GM19328 (cell line): ENCODE measurements around the gene HSPA5.
"Not testable (repeated sequence)": the region's sequence is repeated elsewhere in the genome, so short reads cannot be mapped to it uniquely, and the experiment has no call there.

Source experiments
- ATAC-seq: cut with Tn5 transposase; IDR thresholded peaks from one replicate; pipeline ENCODE4 v1.9.1; 2021; ENCODE audit warnings: mild to moderate bottlenecking, moderate library complexity; ENCODE audit not compliant: unreplicated experiment

Gene HSPA5

GRCh38 chr9:125243792-125244260, 2.7 kb upstream of the HSPA5 start:
- no peak for ATAC-seq

DNA sequence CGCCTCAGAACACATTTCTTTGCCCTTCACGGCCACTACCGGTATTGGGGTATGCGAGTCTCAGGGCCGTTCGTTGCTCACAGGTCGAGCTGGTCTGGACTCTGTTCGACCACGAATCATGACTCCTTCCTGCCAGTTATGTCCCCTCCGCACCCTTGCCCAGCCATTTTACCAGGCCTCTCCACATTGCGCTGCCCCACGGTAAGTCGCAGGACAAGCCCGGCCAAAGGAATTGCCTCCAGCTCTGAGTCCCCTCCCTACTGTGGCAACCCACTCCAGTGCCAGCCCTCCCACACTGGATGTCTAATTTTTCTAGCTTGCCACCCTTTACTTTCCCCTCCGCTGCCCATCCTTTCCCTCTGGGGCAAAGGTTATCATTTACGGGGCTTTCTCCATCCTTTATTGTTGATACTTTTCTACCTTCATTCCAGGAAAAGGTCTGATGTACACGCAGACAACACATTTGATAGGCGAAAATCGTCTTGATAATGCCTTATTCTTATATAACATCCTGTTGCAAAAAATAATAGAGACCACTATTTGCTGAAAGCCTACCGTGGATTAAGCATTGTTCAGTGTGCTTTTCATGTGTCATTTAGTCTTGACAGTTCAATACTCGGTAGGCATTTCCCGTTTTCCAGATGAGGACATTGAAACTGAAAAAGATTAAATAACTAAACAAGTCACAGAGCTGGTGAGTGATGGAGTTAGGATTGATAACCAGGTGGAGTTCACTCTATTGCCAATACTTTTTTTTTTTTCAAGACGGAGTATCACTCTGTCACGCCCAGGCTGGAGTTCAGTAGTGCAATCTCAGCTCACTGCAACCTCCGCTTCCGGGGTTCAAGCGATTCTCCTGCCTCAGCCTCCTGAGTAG, 958 bp upstream of the HSPA5 start:
- ATAC-seq, result peak; percentile 6

DNA sequence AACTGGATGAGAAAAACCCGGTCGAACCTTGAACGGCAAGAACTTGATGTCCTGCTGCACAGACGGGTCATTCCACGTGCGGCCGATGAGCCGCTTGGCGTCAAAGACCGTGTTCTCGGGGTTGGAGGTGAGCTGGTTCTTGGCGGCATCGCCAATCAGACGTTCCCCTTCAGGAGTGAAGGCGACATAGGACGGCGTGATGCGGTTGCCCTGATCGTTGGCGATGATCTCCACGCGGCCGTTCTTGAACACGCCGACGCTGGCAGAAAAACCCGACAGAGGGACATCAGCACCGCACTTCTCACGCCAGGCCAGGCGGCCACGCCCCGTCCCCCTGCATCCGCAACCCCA, 519 bp downstream of the HSPA5 start:
- ATAC-seq, result no peak

DNA sequence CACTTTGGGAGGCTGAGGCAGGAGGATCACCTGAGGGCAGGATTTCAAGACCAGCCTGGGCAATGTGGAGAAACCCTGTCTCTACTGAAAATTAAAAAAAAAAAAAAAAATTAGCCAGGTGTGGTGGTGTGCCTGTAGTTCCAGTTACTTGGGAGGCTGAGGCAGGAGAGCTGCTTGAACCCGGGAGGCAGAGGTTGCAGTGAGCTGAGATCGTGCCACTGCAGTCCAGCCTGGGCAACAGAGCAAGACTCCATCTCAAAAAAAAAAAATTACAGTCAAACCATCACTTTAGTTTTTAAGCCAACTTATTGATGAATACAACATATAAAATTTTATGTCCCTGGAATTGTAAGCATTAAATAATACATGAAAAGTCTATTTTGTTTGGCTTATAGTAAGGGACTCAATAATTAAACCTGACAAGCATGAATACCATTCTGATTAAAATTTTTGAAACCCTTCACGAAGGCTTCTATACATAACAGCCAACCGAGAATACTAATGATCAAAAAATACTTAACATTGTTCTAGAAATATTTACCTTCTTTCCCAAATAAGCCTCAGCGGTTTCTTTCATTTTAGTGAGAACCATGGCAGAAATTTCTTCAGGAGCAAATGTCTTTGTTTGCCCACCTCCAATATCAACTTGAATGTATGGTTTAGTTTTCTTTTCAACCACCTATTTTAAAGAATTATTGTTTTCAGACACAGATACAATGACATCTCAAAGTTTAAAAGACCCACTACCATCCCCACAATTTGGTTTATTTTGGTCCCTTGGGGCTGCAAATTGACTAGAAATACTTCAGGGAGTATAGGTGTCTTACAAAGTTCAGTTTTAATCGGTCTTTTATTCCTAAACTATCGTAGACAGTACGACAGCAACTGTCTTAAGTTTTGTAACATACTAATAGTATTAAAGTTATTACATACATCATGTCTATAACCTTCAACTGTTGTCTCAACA, 1.2 kb downstream of the HSPA5 start:
- ATAC-seq, result no peak

DNA sequence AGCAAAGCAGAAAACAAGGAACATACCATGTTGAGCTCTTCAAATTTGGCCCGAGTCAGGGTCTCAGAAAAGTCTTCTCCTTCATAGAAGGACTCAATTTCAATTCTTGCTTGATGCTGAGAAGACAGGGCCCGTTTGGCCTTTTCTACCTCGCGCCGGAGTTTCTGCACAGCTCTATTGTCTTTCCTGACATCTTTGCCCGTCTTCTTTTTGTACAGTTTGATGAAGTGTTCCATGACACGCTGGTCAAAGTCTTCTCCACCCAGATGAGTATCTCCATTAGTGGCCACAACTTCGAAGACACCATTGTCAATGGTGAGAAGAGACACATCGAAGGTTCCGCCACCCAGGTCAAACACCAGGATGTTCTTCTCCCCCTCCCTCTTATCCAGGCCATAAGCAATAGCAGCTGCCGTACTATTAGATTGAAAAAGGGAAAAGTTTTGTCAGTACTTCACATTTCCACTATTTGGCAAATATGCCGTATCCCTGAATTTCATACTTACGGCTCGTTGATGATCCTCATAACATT, 2.2 kb downstream of the HSPA5 start:
- ATAC-seq, result no peak

- no peak for ATAC-seq
Observed at GRCh38 chr9:125238127-125238914, 2.8 kb downstream of the HSPA5 start.

DNA sequence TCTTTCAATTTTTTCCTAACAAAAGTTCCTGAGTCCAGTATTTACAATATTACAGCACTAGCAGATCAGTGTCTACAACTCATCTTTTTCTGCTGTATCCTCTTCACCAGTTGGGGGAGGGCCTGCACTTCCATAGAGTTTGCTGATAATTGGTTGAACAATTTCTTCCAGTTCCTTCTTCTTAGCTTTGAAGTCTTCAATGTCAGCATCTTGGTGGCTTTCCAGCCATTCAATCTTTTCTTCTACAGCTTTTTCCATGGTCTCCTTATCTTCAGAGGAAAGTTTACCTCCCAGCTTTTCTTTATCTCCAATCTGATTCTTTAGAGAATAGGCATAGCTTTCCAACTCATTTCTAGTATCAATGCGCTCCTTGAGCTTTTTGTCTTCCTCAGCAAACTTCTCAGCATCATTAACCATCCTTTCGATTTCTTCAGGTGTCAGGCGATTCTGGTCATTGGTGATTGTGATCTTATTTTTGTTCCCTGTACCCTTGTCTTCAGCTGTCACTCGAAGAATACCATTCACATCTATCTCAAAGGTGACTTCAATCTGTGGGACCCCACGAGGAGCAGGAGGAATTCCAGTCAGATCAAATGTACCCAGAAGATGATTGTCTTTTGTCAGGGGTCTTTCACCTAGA, 4.5 kb downstream of the HSPA5 start:
- ATAC-seq, result not testable (repeated sequence)

- ATAC-seq, result no peak
Observed at GRCh38 chr9:125235804-125236519, 5.2 kb downstream of the HSPA5 start.

DNA sequence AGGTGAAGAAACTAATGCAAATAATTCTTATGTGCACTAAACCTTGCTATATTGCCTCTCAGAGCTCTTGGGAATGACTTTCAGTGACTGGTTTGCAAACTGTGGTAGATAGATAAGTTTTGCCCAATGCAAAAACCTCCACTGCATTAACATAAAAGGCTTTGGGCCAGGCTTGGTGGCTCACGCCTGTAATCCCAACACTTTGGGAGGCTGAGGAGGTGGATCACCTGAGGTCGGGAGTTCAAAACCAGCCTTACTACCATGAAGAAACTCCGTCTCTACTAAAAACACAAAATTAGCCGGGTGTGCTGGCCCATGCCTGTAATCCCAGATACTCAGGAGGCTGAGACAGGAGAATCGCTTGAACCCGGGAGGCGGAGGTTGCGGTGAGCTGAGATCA, 7.0 kb downstream of the HSPA5 start:
- not testable (repeated sequence) for ATAC-seq

DNA sequence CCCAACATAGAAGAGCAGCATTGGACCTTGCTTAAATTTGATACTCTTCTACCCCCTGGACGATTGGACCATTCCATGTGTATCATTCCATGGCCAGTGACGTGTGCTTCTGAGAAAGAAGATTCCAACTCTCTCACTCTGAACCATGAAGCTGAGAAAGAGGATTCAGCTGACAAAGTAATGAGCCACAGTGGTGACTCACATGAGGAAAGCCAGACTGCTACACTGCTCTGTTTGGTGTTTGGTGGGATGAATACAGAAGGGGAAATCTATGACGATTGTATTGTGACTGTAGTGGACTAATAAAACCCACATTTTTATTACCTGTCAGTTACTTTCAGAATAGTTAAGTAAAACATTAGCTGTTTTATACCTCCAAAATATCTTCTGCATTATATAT, 7.5 kb downstream of the HSPA5 start:
- ATAC-seq, result no peak

DNA sequence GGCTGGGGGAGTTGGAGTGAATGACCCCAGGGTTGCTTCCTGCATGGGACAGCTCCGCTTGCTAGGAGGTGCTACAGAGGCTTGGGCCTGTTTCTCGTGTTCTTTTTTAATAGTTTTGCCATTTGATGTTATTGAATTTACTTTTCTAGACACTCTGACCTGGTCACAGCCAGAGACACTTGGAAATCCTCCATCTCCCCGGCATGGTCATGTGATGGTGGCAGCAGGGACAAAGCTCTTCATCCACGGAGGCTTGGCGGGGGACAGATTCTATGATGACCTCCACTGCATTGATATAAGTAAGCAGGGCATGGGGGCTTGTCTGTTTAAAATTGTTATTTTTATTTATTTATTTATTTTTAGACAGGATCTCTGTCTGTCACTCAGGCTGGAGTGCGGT, 13.4 kb downstream of the HSPA5 start:
- ATAC-seq, result no peak

DNA sequence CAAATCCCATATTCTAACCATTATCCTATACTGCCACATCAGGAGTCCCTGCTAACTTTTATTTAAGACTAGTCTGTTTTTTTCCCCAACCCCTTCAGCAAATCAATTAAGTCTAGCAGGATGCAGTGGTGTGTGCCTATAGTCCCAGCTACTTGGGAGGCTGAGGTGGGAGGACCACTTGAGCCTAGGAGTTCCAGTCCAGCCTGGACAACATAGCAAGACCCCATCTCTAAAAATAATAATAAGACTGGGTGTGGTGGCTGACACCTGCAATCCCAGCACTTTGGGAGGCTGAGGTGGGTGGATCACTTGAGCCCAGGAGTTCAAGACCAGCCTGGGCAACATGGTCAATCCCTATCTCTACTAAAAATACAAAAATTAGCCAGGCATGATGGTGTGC, 16.3 kb downstream of the HSPA5 start:
- not testable (repeated sequence) for ATAC-seq

- no peak for ATAC-seq
Observed at GRCh38 chr9:125218621-125219020, 22.5 kb downstream of the HSPA5 start.

DNA sequence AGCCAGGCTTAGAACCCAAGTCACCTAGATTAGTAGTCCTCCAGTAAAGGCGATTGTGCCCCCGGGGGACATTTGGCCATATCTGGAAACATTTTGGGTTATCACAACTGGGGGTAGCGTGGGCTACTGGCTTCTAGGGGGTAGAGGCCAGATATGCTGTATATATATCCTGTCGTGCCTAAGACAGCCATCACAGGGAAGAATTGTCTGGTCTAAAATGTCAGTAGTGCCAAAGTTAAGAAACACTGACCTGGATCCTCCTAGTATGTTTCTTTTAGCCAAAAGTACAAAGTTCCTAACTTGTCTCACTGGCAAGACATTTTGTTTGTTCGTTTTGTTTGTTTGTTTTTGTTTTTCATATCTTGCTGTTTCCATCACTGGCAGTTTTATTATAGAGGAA, 27.0 kb downstream of the HSPA5 start:
- ATAC-seq, result no peak

DNA sequence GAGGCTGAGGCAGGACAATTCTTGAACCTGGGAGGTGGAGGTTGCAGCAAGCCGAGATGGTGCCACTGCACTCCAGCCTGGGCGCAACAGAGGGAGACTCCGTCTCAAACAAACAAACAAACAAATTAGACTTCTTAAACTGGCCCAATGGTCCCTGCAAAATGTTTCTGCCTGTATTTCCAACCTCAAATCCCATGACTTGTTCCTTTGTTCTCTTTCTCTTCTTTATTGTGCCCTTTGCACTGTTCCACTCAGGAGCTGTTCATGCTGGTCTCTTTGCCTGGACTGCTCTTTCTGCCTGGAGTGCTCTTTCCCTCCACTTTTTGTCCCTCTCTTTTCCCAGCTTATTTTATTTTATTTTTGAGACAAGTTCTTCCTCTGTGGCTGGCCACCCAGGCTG, 36.7 kb downstream of the HSPA5 start:
- ATAC-seq, result no peak

GRCh38 chr9:125202846-125203618, 38.1 kb downstream of the HSPA5 start:
- ATAC-seq, result no peak

DNA sequence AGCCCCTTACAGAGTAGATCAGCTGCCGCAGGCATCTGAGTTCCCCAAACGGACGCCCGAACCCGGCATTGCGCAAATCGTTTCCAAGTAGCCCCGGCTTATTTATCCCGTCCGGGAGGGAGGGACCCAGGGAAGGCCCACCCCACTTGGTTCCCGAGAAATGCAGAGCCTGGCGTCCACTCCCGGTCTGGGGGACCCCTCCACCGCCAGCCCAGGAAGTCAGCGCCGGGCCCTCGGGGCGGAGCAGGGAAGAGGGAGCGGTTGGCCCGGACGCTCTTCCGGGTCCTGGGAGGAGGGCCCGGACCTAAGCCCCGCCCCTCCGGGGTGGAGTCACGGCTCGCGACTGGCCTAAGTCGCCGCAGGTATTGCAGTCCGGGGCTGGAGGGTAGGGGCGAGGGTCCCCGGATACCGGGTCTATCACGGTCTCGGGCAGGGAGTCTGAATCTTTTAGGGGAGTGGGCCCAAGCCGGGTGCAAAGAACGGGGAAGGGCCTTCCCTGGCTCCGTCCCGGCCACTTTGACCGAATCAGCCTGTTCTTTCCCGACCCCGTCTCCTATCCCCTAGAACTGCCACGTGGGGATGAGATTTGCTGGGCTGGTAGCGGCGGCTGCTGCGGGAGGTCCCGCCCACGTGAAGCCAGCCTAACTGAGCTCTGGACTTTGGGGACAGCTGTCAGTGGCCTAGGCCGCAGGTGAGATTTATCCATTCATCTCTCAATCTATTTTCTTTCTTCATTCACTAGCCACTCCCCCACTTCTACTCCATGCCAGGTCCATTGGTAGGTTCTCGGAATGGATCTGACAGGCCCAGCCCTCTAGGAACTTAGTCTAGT, 40.7 kb downstream of the HSPA5 start, which contains the start of gene RABEPK:
RABEPK (plus strand) TSS at position 327 of the 832 bp plus-strand sequence. CDS start 2,472 bp downstream, outside the sequence.
- peak; percentile 98 for ATAC-seq

GRCh38 chr9:125195591-125195990, 45.6 kb downstream of the HSPA5 start:
- ATAC-seq, result not testable (repeated sequence)
